GM06990 (cell line): ENCODE results near the gene H6PD.

ENCODE experiments used
- DNase-seq: peaks from one replicate; pipeline ENCODE4 v3.0.0-alpha.2; 2011; ENCODE audit not compliant: insufficient read length; ENCODE audit errors: extremely low read depth
- H3K27me3 ChIP-seq: replicated peaks from 2 replicates; pipeline ENCODE4 v1.6.0; 2011; ENCODE audit warnings: low read length; ENCODE audit not compliant: control insufficient read depth, insufficient read depth
- H3K36me3 ChIP-seq: 2 replicates; pipeline ENCODE4 v1.5.1; 2011; ENCODE audit warnings: low read length; ENCODE audit not compliant: control insufficient read depth, insufficient read depth
- H3K4me3 ChIP-seq: replicated peaks from 2 replicates; pipeline ENCODE4 v1.5.1; 2011; ENCODE audit warnings: low read depth, mild to moderate bottlenecking, control low read depth, low read length
- CTCF ChIP-seq: IDR thresholded peaks from 2 replicates; pipeline ENCODE4 v1.5.1; 2011; ENCODE audit warnings: low read length, control low read depth, mild to moderate bottlenecking, inconsistent platforms; ENCODE audit not compliant: insufficient read depth, poor library complexity, severe bottlenecking

Gene H6PD

GRCh38 chr1:9311479-9311878 is 76.9 kb downstream of the H6PD start:
- Histone ChIP-seq H3K36me3 (no peaks in the 10 kb centered on the region), H3K4me3 (no peak overlapping the region), H3K27me3 (no peaks in the 10 kb centered on the region)
- no peak for DNase-seq
- TF ChIP-seq CTCF, result no peak

- no peaks in the 10 kb centered on the region for H3K27me3 ChIP-seq
- no peak for TF ChIP-seq CTCF
These were observed 77.7 kb downstream of the H6PD start for GRCh38 chr1:9312168-9312720.

GRCh38 chr1:9313576-9313975 is 79.0 kb downstream of the H6PD start:
- Histone ChIP-seq H3K4me3 (no peak overlapping the region), H3K36me3 (no peaks in the 10 kb centered on the region), H3K27me3 (no peaks in the 10 kb centered on the region)
- no peak for DNase-seq
- no peak for TF ChIP-seq CTCF

More at GRCh38 chr1:9312168-9312720, 77.7 kb downstream of the H6PD start:
- no peaks in the 10 kb centered on the region for H3K36me3 ChIP-seq
- no peak overlapping the region for H3K4me3 ChIP-seq
- DNase-seq, result no peak

DNA sequence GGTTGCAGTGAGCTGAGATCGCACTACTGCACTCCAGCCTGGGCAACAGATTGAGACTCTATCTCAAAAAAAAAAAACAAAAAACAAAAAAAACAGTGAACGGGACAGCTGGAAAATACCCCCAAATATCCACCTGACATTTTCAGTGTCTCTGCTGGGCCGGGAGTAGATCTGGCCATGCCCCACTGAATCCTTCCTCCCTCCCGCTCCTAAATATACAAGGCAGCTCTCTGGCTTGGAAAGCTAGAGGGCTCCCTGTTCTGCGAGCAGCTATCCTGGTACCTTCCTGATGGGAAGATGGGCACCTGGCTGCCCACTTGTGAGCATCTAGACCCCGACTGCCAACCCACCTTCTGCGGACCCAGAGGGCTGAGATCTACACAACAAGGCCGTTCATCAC is 79.5 kb downstream of the H6PD start:
- Histone ChIP-seq H3K36me3 (no peaks in the 10 kb centered on the region), H3K27me3 (no peaks in the 10 kb centered on the region), H3K4me3 (no peak overlapping the region)
- TF ChIP-seq CTCF, result no peak
- DNase-seq, result no peak

DNA sequence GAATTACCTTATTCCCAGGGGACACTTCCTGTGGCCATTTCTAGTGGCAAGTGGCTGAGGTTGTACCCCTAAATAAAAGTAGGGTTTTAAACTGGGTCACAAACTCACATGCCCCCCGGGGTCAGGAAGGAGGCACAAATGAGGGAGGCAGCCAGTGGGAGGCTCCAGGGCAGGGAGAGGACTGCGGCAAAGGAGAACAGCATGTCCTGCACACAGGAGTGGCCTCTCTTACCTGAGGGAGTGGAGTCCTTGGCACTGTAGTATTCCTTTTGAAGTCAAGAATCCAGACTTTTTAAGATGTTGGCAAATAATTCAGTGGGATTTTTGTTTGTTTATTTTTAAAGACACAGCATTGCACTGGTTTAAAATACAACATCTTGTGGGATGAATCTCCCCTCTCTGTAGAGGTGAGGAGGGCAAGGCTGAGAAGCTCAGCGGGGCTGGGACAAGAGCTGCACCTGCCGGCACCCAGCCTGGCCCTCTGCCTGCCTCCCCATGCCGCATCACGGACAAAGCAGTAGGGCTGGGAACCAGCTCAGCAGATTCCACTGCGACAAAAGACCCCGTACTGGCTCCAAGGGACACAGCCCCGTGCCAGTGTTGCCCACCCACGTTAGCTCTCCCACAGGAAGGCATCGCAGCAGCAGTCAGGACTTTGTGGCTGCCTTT is 80.3 kb downstream of the H6PD start:
- Histone ChIP-seq H3K4me3 (no peak overlapping the region), H3K27me3 (no peaks in the 10 kb centered on the region), H3K36me3 (no peaks in the 10 kb centered on the region)
- no peak for DNase-seq
- no peak for TF ChIP-seq CTCF

- Histone ChIP-seq H3K4me3 (no peak overlapping the region), H3K27me3 (no peaks in the 10 kb centered on the region), H3K36me3 (no peaks in the 10 kb centered on the region)
- TF ChIP-seq CTCF, result no peak
- no peak for DNase-seq
These were observed 81.0 kb downstream of the H6PD start for GRCh38 chr1:9315411-9316079.
